ENCODE results near the gene MAPK1. TPM values are rescaled to one million over a fixed set of nuclear protein-coding genes. Genes with fewer than 3 reads are reported as not detected.
"Not testable (repeated sequence)": the region's sequence is repeated elsewhere in the genome, so short reads cannot be mapped to it uniquely, and the experiment has no call there.

MAPK1 gene
- total RNA-seq, 1 donor from 2014 or later: 81.8 TPM

DNA sequence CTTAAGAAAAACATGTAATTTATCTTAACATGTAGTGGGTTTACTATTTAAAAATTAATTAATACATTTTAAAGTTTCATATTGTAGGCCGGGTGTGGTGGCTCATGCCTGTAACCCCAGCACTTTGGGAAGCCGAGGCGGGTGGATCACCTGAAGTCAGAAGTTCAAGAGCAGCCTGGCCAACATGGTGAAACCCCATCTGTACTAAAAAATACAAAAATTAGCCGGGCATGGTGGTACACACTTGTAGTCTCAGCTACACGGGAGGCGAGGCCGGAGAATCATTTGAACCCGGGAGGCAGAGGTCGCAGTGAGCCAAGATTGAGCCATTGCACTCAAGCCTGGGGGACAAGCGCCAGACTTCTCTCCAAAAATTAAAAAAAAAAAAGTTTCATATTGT lies 73.7 kb downstream of the MAPK1 start:
- not testable (repeated sequence) for DNase-seq (ENCODE audit: extremely low read depth, low read depth, low spot score)

- DNase-seq (ENCODE audit: extremely low read depth, low read depth, low spot score): no peak
Observed at GRCh38 chr22:21791635-21792625, 75.5 kb downstream of the MAPK1 start.

GRCh38 chr22:21790849-21791610 lies 76.4 kb downstream of the MAPK1 start:
- DNase-seq (ENCODE audit: extremely low read depth, low read depth, low spot score): not testable (repeated sequence)

GRCh38 chr22:21790359-21790758 lies 77.1 kb downstream of the MAPK1 start:
- no peak for DNase-seq (ENCODE audit: extremely low read depth, low read depth, low spot score)

GRCh38 chr22:21787565-21787964 lies 79.9 kb downstream of the MAPK1 start:
- DNase-seq (ENCODE audit: extremely low read depth, low read depth, low spot score): not testable (repeated sequence)

GRCh38 chr22:21780259-21780658 lies 87.2 kb downstream of the MAPK1 start:
- DNase-seq (ENCODE audit: extremely low read depth, low read depth, low spot score): no peak

- DNase-seq (ENCODE audit: extremely low read depth, low read depth, low spot score): no peak
Observed at GRCh38 chr22:21779444-21779843, 88.0 kb downstream of the MAPK1 start.

DNA sequence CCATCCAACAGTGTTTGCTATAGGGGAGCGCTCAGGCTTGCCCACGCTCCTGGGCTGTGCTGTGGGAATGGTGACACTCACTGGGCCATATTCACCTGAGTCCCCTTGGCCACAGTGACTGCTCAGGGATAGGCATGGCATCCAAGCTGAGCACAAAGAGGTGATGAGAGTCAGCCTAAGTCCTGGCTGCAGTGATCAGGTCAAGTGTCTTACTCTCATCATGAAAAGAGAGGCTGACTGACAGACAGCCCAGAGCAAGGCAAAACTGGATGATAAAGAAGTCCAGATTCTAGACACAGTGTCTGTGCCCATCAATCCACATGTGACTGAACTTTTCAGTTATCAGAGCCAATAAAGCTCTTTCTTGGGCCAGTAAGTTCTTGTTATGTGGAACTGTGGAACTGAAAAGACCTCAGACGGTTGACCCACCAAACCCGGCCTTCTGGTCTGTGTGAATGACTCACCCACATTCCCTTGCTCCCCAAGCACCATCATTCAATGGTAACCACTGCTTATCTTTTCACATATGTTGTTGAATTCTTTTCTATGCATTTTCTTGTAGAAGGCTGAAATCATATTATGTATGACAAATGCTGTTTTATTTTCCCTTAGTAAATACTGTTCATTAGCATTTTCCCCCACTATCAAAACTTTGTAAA lies 88.6 kb downstream of the MAPK1 start:
- no peak for DNase-seq (ENCODE audit: extremely low read depth, low read depth, low spot score)

GRCh38 chr22:21771631-21771976 lies 95.8 kb downstream of the MAPK1 start:
- DNase-seq (ENCODE audit: extremely low read depth, low read depth, low spot score): no peak

DNA sequence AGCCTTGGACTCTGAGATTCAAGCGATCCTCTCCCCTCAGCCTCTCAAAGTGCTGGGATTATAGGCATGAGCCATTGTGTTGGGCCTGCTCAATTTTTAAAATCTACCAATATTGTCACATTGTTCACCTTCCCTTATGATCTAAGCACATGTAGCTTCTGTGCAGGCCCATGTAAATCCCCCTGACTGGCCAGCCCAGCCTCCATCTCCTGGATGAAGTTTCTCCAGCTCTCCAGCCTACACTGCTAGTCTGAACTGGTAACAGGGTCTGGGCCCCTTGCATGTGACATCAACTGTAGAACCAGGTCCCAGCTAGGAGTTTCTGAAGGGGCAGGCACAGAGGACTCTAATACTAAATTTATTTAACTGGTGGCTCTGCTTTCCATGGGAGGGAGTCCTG lies 99.0 kb downstream of the MAPK1 start:
- DNase-seq (ENCODE audit: extremely low read depth, low read depth, low spot score): no peak

DNA sequence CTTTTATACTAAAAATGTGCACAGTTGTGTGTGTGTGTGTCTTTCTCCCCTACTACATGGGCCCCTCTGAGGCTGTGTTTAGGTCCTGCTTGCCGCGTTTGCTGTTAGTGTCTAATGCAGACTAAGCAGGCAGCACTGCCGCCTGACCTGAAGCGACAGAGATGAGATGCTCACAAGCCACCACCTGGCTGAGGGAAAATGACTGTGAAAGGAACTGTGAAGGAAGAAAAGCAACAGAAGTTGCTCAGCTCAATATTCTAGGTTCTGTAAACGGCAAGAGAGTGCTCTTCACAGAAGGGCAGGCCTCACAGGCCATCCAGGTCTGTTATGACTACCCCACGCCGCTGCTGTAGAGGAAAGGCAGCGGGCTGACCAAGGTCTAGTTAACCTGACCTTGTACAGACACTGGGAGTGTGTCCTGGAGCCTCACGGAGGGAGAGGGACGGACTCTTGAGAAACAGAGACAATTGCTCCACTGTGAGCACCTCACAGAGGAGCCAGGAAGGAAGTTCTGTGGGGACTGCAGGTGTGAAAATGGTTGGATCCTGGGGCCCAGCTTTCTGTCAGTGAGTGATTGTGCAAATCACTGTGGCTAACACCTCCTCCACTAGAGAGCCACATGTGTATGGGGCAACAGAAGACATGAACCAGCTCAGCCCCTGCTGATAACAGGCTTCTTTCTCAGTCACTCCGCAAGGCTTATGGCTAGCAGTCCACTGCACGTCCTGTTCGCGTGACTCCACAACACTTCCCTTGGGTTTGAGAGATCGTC lies 100.6 kb downstream of the MAPK1 start:
- no peak for DNase-seq (ENCODE audit: extremely low read depth, low read depth, low spot score)

DNA sequence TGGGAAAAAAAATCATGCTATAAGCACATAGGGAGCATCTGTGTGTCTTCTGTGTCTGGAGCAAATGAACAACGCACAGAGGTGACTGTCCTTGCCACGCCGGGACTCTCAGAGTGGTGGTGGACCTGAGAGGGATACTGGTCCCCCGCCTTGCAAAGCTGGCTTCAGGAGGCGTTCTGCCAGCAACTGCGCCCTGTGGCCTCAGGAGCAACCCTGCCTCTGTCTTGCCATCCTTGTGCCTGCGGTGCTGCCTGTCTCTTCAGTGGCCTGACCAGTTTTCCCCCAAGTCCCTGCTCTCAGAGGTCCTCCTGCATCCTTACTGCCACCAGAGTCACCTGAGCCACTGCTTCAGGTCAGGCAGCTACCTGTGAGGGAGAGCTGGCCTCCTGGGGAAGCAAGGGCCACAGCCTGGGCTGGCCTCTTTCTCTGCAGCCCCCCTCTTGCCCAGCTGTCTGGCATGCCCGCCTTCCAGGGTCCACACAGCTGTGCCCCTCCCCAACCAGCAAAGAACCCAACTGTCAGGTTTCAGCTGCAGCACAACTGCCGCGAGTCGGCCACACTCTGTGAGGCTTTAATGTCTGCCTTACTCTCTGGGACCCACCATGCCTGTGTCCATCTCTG lies 101.4 kb downstream of the MAPK1 start:
- DNase-seq (ENCODE audit: extremely low read depth, low read depth, low spot score): no peak

- DNase-seq (ENCODE audit: extremely low read depth, low read depth, low spot score): no peak
Observed at GRCh38 chr22:21764038-21764804, 103.2 kb downstream of the MAPK1 start.

GRCh38 chr22:21762712-21763581 lies 104.5 kb downstream of the MAPK1 start:
- no peak for DNase-seq (ENCODE audit: extremely low read depth, low read depth, low spot score)

DNA sequence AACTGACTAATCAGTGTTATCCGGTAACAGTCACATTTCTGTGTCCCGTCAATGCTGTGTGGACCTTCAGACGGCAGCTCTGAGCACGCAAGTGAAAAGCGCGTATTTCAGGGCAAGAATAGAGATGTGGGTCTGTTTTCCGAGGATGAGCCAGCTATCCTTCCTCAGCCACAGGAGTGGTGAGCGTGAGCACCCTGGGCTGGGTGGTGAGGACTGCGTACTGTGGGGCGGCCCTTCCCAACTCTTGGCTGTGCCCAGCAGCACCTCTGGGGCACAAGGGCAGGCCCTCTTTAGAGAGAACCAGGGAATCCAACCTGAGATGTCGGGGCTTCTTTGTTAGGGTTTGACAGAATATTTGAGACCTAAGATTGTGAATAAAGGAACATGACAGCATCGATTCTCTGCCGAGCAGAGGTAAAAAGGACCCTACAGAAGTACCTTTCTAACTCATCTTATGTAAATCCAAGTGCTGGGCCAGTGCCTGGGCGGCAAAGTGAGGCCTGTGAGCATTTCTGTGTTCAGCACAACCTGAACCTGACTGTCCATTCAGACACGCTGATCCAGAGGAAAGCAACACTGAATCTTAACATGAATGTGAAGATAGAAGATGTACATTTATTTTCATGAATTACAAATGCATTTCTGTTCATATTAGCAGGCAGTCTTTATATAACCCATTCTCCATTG lies 105.3 kb downstream of the MAPK1 start:
- no peak for DNase-seq (ENCODE audit: extremely low read depth, low read depth, low spot score)

DNA sequence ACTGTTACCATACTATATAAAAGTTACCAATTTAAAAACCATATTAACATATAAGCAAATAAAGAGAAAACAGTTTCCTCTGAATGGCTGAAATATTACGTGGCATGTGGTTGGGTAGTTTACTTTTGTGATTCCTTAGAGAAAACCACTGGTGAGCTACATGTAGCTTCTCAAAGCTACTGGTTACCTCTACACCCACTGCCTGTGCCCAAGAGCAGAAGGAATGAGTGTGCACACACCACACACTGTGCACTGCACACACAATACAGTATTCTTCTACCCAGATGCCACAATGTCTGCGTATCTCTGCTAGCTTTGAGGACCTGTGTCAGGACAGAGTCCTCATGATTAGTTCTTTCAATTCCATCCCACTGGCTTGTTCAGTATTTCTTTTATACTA lies 106.4 kb downstream of the MAPK1 start:
- no peak for DNase-seq (ENCODE audit: extremely low read depth, low read depth, low spot score)

GRCh38 chr22:21760640-21761039 lies 106.8 kb downstream of the MAPK1 start:
- no peak for DNase-seq (ENCODE audit: extremely low read depth, low read depth, low spot score)

Data from glomerular endothelial cell (primary cell).